Middle frontal gyrus (tissue), 1 donor: ENCODE results near the gene FTHL17.

Source experiments
- DNase-seq: peaks from one replicate; pipeline ENCODE4 v3.0.0-alpha.2; 2015; ENCODE audit warnings: low spot score; ENCODE audit errors: extremely low spot score

The FTHL17 gene

GRCh38 chrX:31071725-31072124 is at the start of gene FTHL17:
FTHL17 (minus strand) TSS chrX:31072041; CDS start chrX:31071953, 88 bp downstream.
- DNase-seq = no peak

- DNase-seq = no peak
Observed at GRCh38 chrX:31117266-31117665, 45.4 kb upstream of the FTHL17 start.

DNA sequence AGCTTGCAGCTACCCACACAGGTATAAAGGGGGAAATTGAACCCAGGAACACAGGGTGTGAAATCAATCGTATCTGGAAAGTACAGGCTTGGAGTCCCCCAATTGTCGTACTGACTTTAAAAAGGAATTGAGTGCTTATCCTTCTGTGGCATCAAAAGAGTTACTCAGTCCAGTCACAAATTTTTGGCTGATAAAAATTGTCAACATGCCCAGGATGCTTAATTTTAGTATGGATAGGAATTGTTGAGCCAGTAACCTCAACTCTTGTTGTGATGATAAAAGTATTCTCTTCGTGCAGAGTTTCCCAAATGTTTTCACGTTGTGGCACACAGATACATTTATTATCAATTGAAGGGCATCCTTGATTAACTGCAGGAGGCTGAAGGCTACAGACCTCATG is 43.6 kb upstream of the FTHL17 start:
- no peak for DNase-seq

- no peak for DNase-seq
Observed at GRCh38 chrX:31114858-31115257, 43.0 kb upstream of the FTHL17 start.

GRCh38 chrX:31112226-31112999 is 40.6 kb upstream of the FTHL17 start:
- no peak for DNase-seq

DNA sequence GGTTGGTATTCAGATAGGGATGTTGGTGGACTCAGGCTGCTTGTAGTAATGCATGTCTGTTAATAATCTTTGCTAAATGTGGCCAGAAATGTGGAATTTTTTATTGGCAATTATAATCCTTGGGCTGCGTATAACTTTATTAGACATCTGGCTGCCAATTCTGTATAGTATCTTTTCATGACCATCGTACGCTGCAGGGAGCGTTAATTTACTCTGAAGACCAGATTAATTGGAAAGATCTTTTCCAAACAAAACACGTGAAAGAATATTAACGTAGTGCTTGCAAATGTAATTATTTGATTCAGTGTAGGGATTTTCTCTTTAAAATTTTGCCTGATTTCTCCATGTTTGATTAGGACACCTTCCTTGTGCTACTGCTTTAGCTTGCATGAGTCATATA is 38.8 kb upstream of the FTHL17 start:
- no peak for DNase-seq

GRCh38 chrX:31099536-31100090 is 27.8 kb upstream of the FTHL17 start:
- no peak for DNase-seq

DNA sequence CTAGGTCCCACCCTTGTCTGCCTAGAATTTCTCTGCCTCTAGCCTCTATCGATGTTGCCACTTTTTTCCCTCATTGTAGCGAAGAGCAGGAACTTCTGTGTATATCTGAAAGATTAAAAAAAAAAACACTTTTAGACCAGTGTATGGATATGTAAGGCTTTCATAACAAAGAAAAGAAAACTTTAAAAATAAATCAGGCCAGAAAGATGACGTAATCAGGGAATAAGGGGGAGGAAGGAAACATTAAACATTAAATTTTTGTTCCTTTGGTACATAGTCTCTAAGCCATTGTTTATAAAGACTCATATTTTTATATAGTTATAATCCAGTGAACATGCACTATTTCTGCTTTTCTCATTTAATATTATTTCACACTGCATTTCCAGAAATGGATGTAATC is 26.2 kb upstream of the FTHL17 start:
- DNase-seq = no peak

DNA sequence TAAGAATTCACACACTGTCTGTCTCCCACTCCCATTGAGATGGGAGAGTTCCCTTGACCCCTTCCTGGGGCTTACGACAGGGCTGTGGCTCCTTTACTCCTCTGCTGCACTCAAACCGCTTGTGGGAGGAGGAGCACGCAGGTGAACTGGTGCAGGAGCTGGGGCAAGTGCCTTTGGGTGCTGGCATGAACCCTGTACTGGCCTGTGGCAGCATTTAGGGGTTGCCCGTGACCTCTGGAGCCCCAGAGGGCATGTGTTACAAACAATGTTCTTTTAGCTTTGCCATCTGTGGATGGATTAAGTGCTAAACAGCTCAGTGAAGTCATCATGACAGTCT is 21.8 kb upstream of the FTHL17 start:
- no peak for DNase-seq

DNA sequence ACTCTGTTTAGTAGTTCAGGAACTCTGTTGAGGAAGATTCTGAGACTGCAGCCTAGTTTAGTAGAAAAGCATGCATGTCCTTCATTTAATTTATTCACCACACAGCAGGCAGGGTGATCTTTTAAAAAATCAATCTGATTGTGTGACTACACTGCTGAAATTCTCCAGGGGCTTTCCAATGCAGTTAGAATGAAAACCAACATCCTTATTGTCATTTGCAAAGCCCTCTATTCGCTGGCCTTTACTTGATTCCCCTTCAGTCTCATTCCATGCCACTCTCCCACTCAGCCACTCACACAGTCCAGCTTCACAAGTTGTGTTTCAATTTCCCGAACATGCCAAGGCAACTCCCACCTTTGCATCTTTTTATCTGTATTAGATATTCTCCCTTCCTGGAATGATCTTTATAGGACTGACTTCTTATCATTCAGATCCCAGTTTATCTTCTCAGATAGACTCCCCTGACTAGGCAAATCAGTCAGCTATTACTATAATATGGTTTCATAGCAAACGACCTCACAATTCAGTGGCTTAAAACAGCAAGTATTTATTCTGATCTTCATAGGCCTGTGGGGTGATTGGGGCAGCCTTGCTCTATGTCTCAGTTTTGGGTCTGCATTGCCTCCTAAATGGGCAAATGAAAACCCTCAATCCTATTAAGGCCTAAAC is 21.3 kb upstream of the FTHL17 start:
- no peak for DNase-seq

DNA sequence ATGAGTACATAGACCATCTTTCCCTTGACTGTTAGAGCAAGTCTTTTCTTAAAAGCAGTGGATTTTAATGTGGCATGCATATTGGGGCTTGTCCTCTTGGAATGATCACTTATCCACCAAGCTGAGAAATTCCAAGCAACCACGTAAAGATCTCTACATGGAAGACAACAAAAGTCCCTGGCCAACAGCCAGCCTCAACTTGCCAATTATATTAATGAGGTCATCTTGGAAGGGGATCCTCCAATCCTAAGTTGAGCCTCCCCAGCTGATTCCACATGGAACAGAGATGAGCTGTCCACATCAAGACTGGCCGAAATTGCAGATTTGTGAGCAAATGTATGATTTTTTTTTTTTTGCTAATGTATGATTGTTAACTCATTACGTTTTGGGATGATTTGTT is 20.6 kb upstream of the FTHL17 start:
- no peak for DNase-seq

DNA sequence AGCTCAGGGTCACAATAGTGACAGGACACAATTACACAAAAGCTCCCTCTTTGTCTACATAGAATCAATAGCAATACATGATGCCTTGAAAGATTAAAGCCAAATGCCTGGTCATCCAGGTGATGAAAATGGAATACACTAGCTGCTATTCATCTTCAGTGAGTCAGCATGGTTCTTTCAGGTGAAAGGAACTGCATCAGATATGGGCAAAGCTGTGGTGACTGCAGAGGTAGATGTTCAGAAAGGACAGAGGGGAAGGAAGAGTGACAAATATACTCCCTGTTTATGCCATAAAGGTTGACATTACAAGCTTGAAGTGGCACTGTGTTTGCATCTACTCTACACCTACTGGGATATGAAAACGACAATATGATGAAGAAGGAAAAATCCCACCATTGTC is 20.0 kb upstream of the FTHL17 start:
- DNase-seq = no peak

DNA sequence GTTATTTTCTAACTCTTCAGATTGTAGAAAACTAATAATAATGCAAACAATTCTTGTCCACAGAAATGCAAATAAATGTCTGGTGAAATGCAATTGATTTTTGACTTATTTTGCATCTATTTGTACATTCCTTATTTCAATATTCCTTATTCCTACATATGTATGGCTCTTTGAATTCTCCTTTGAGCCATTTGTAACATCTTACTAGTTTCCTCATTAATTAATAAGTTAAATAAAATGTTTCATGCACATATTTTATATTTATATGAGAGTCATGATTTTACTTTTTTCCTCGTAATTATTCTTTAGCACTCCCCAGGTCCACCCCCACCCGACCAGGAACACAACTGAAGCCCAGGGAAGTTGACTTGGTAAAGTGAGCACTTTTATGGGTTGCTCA is 2.7 kb upstream of the FTHL17 start:
- no peak for DNase-seq

- DNase-seq = no peak
Observed at GRCh38 chrX:31071262-31071661, 579 bp downstream of the FTHL17 start.

- no peak for DNase-seq
Observed at GRCh38 chrX:31070057-31070468, 1.8 kb downstream of the FTHL17 start.

DNA sequence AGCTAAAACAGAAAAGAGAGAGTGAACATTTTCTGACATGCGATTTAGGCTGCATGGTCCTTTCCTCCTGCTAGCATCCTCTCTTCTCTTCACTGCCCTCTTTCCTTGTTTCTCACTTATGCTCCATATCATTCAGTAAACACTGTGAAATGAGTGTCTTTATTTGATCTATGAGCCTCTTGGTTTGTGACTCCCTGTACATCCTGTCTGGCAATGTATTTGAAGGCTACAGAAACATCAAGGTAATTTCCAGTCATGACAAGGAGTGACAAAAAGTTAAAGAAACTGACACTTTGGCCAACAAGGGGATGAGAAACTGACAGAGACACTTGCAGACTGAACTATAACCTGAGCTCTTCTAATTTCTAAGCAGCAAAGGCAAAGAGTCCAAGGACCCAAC is 8.7 kb downstream of the FTHL17 start:
- no peak for DNase-seq

- DNase-seq = no peak
Observed at GRCh38 chrX:31061091-31061490, 10.8 kb downstream of the FTHL17 start.

DNA sequence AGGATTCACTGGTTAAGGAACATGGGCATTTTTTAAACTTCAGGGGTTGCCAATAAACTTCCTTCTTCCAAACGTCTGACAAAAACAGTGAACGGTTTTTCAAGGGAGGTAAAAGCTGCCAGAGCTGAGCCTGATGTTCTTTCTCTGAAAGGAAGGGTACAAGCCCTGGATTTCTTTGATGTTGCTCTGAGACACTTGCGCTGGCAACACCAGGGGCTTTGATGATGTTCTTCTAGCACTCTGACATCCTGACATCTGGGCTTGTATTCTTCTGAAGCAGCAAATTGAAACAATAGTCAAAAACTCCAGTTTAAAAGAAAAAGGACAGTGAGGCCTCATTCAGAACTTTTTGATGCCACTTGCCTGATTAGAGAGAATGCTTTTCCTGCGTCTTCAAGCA is 11.8 kb downstream of the FTHL17 start:
- no peak for DNase-seq

DNA sequence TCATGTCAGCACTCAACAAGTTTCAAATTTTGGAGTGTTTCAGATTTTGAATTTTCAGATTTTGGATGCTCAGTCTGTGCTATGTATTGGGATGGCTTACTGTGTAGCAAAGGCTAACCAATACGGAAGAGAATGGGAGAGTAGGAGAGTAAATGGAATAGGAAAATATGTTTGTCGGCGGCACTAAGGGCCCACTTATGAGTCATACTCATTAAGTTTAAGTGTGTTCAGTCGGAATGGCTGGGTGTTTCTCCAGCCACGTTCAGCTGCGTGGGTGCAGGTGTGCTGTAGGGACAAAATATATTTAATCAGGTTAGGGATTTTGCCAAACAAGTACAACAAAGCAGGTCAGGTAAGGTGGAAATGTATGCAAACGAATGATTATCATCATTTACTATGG is 13.6 kb downstream of the FTHL17 start:
- no peak for DNase-seq

DNA sequence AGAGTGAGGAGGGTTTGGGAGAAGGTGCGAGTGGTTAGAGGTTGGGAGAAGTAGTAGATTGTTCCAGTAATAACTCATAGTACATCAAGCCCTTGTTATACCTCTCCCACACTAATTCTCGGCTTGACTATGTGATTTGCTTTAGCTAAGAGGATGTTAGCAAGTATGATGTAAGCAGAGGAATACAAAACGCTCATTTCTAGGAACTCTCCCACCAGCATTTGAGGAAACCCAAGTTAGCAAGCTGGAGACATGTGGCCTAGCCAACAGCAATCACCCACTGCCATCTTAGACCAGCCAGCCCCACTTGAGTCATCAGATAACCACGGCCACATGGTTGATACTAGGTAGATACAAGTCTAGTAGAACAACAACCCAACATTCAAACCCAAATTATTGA is 14.2 kb downstream of the FTHL17 start:
- DNase-seq = no peak

DNA sequence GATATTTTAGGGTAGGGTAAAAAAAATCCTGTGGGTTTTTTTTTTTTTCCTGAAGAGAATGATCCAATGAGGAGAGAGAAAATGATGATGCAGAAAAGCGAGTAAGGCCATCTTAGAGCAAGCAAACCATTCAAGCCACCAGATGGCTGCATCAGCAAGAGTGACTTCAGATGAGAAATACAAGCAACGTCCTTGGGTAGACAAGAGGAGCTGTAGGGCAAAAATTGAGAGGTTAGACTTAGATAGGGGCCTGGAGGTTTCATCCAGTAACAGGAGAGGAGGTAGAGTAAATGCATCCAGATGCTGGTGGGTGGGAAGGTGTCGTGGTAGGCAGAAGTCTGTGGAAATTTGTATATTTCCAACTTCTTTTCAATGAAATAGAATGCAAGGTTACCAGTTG is 14.6 kb downstream of the FTHL17 start:
- no peak for DNase-seq

- DNase-seq = no peak
Observed at GRCh38 chrX:31053621-31054020, 18.2 kb downstream of the FTHL17 start.

- no peak for DNase-seq
Observed at GRCh38 chrX:31039327-31039711, 32.5 kb downstream of the FTHL17 start.
